Progenitor cell of endocrine pancreas (in vitro differentiated cells): ENCODE data around the gene MTARC2. TPM values are rescaled to one million over a fixed set of nuclear protein-coding genes. Genes with fewer than 3 reads are reported as not detected.

Experiments used
- DNase-seq: peaks from one replicate; pipeline ENCODE4 v3.0.0; 2021; ENCODE audit warnings: low spot score; ENCODE audit not compliant: unreplicated experiment
- H3K27ac Mint-ChIP-seq: 2 replicates; pipeline ENCODE4 v1.8.0; 2021; ENCODE audit warnings: mild to moderate bottlenecking, moderate library complexity, mixed read lengths
- H3K27me3 Mint-ChIP-seq: 2 replicates; pipeline ENCODE4 v1.8.0; 2021; ENCODE audit warnings: mixed read lengths
- H3K36me3 Mint-ChIP-seq: 2 replicates; pipeline ENCODE4 v1.8.0; 2022; ENCODE audit warnings: mixed read lengths; ENCODE audit not compliant: insufficient read depth
- H3K4me1 Mint-ChIP-seq: 2 replicates; pipeline ENCODE4 v1.8.0; 2021; ENCODE audit warnings: low read depth, mixed read lengths
- H3K4me3 Mint-ChIP-seq: 2 replicates; pipeline ENCODE4 v1.8.0; 2021; ENCODE audit warnings: low read depth, mild to moderate bottlenecking, moderate library complexity, mixed read lengths
- H3K9me3 Mint-ChIP-seq: 2 replicates; pipeline ENCODE4 v1.8.0; 2021; ENCODE audit warnings: low read depth, mixed read lengths
- total RNA-seq: library from RNA; stranded (reverse); gene quantifications from 2 replicates; pipeline ENCODE4 v1.2.1, GENCODE V29; 2021
- TF ChIP-seq, protein P1 (sequence below): fragments of 200-600 bp; sonication (generic); IDR thresholded peaks from one replicate; pipeline ENCODE4 v1.5.0; 2021; ENCODE audit warnings: antibody characterized with exemption, mild to moderate bottlenecking; ENCODE audit not compliant: unreplicated experiment

The MTARC2 gene
- total RNA-seq, 1 donor from 2014 or later = 14.3 TPM

DNA sequence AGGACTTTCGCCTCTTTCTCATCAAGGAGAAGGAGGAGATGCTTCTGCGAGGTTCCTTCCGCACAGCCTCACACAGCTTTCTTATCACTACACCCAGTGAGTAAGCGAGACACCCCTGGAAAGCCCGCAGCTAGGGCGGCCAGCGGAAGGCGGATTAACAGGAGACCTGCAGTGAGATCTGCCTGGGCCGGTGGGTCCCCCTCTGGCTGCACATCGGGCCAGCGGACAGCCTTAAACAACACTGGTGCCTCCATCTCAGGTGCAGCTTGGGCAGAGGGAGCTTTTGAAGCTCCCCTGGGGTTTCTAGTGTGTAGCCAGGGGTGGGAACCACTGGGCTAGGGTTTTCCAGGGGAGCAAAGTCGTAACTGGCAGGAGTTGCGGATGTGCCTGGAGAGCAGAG lies 21.1 kb downstream of the MTARC2 start:
- Mint-ChIP-seq H3K27ac (no peak overlapping the region), H3K4me3 (no peak overlapping the region), H3K27me3 (no peaks in the 10 kb centered on the region), H3K4me1 (no peaks in the 10 kb centered on the region), H3K36me3 (peaks cover 7% of the 10 kb centered on the region), H3K9me3 (no peaks in the 10 kb centered on the region)
- no peak for DNase-seq
- TF ChIP-seq, protein P1, sequence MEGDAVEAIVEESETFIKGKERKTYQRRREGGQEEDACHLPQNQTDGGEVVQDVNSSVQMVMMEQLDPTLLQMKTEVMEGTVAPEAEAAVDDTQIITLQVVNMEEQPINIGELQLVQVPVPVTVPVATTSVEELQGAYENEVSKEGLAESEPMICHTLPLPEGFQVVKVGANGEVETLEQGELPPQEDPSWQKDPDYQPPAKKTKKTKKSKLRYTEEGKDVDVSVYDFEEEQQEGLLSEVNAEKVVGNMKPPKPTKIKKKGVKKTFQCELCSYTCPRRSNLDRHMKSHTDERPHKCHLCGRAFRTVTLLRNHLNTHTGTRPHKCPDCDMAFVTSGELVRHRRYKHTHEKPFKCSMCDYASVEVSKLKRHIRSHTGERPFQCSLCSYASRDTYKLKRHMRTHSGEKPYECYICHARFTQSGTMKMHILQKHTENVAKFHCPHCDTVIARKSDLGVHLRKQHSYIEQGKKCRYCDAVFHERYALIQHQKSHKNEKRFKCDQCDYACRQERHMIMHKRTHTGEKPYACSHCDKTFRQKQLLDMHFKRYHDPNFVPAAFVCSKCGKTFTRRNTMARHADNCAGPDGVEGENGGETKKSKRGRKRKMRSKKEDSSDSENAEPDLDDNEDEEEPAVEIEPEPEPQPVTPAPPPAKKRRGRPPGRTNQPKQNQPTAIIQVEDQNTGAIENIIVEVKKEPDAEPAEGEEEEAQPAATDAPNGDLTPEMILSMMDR = no peak

DNA sequence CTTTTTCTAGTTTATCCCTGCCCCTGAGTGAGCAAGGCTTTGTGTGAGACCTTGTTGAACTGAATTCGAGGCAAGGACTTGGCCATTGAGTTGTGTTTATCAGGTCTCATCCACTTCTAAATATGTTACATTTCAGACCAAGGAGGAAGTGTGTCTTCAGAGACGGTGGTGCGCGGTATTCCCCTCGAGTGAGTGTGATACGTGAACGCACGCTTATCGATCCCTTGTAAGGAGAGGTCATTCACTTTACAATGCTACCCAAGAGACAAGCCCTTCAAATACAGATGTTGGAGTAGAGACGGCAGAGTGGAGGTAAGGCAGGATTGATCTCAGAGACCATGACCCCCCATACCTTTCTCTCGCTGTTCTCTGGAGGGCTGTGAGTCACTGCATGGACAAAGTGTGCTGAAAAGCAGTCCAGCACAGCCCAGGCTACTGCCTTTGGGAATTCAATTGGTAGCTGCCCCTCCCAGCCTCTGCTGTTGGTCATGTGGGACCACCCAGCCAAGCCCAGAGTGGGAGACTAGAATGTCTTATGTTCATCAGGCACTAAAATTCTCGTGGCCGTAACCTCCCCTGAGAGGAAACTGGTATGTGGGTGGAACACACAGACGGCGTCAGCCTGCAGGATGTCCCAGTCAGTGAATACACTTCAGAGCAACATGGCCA lies 22.3 kb downstream of the MTARC2 start:
- Mint-ChIP-seq H3K9me3 (no peaks in the 10 kb centered on the region), H3K4me1 (no peaks in the 10 kb centered on the region), H3K27me3 (no peaks in the 10 kb centered on the region), H3K4me3 (no peak overlapping the region), H3K36me3 (peaks cover 5% of the 10 kb centered on the region), H3K27ac (no peak overlapping the region)
- DNase-seq = no peak
- TF ChIP-seq, protein P1 = no peak

DNA sequence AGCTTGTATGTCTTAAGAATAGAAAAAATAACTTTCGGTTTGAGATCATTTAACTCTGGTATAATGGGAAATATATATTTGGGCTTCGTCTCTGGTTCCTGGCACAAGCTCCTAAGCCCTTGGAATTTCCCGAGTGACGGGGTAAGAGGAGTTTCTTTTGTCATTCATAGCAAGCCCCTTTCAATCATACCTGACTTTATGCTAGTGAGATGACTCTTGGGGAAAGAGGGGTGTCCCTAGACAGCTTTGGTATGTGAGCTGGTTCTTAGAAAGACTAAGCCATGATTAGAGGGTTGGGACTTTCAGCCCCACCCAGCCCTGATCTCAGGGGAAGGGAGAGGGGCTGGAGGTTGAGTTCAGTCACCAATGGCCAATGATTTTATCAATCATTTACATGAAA lies 24.7 kb downstream of the MTARC2 start:
- TF ChIP-seq, protein P1 = no peak
- no peaks in the 10 kb centered on the region for H3K9me3 Mint-ChIP-seq
- H3K27me3 Mint-ChIP-seq = no peaks in the 10 kb centered on the region
- no peak overlapping the region for H3K4me3 Mint-ChIP-seq
- no peak for DNase-seq
- no peaks in the 10 kb centered on the region for H3K4me1 Mint-ChIP-seq
- H3K27ac Mint-ChIP-seq = no peak overlapping the region
- H3K36me3 Mint-ChIP-seq = peaks cover 5% of the 10 kb centered on the region

DNA sequence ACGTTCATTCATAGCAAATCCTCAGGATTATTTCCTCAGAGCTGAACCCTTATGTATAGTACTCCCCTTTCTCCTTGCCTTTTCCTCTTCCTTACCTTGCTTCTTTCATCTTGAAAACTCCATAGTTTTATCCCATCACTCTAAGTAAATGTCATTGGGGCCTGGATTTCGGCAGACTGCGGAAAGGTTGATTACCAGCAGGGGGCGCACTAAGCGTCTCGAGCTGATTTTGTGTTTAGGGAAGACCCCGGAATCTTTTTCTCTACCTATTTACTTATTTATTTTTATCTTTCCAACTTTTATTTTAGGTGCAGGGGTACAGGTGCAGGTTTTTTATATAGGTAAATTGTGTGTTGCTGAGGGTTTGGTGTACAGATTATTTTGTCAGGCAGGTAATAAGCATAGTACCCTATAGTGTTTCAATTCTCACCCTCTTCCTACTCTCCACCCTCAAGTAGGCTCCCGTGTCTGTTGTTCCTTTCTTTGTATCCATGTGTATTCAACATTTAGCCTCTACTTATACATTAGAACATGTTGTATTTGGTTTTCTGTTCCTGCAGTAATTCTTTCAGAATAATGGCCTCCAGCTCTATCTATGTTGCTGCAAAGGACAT lies 27.2 kb downstream of the MTARC2 start:
- H3K4me1 Mint-ChIP-seq = no peaks in the 10 kb centered on the region
- no peaks in the 10 kb centered on the region for H3K27me3 Mint-ChIP-seq
- TF ChIP-seq, protein P1 = peak; percentile 82
- no peaks in the 10 kb centered on the region for H3K36me3 Mint-ChIP-seq
- no peak overlapping the region for H3K27ac Mint-ChIP-seq
- no peak overlapping the region for H3K4me3 Mint-ChIP-seq
- DNase-seq = no peak
- H3K9me3 Mint-ChIP-seq = no peaks in the 10 kb centered on the region

DNA sequence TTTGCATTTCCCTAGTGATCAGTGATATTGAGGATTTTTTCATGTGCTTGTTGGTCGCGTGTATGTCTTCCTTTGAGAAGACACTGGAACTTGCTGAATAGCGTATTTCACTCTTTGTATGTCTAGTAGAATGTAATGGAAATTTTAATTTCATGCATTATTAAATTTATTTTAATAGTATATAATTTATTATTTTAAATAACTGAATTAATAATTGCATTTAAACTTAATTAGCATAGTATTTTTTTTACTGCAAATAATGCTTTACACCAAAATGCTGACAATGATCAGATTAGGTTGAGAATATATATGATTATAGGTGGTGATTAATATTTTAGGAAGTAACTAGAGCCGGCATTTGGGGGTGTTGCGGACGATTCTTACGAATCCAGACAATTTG lies 28.1 kb downstream of the MTARC2 start:
- no peaks in the 10 kb centered on the region for H3K4me1 Mint-ChIP-seq
- DNase-seq = no peak
- H3K4me3 Mint-ChIP-seq = no peak overlapping the region
- TF ChIP-seq, protein P1 = no peak
- no peak overlapping the region for H3K27ac Mint-ChIP-seq
- no peaks in the 10 kb centered on the region for H3K27me3 Mint-ChIP-seq
- no peaks in the 10 kb centered on the region for H3K9me3 Mint-ChIP-seq
- H3K36me3 Mint-ChIP-seq = no peaks in the 10 kb centered on the region
